Activated T-helper 1 cell treated with anti-CD3 and anti-CD28 coated beads, Interleukin-12 subunit alpha, Interleukin-12 subunit beta, Interleukin-2, Interleukin-4 antibody, amounts not matched to agents 30 ng/mL and 10 ng/mL and 1 ng/mL, durations not matched to agents 14 hours and 24 hours and 36 hours (primary cell): Measurements from ENCODE around the gene POLDIP2. TPM values are rescaled to one million over a fixed set of nuclear protein-coding genes. Genes with fewer than 3 reads are reported as not detected.

Experiments used
- DNase-seq: peaks from one replicate; pipeline ENCODE4 v3.0.0; 2021; ENCODE audit warnings: low spot score
- H3K27ac Mint-ChIP-seq: one replicate; pipeline ENCODE4 v1.8.0; 2021; ENCODE audit warnings: mild to moderate bottlenecking, mixed read lengths
- H3K27me3 Mint-ChIP-seq: one replicate; pipeline ENCODE4 v1.8.0; 2022; ENCODE audit warnings: mild to moderate bottlenecking, moderate library complexity, mixed read lengths; ENCODE audit not compliant: insufficient read depth
- H3K36me3 Mint-ChIP-seq: one replicate; pipeline ENCODE4 v1.8.0; 2021; ENCODE audit warnings: low read depth, mixed read lengths
- H3K4me1 Mint-ChIP-seq: one replicate; pipeline ENCODE4 v1.8.0; 2021; ENCODE audit warnings: low read depth, mixed read lengths
- H3K4me3 Mint-ChIP-seq: one replicate; pipeline ENCODE4 v1.8.0; 2021; ENCODE audit warnings: mild to moderate bottlenecking, moderate library complexity, mixed read lengths
- H3K9me3 Mint-ChIP-seq: one replicate; pipeline ENCODE4 v1.8.0; 2021; ENCODE audit warnings: mixed read lengths
- intact Hi-C: fragments of 100-400 bp; cut with micrococcal nuclease; formaldehyde crosslinking; loops from one replicate; pipeline ENCODE4 v1.15.1; 2024
- total RNA-seq: library from RNA; stranded (reverse); gene quantifications from 2 replicates; pipeline ENCODE4 v1.2.3, GENCODE V29; 2022

Gene POLDIP2
- 110 and 114 TPM in 2 replicates for total RNA-seq

GRCh38 chr17:28357061-28357900 lies at the start of gene POLDIP2:
TSS of gene POLDIP2 (minus strand) at chr17:28357527. CDS start at chr17:28357448, 79 bp downstream.
- H3K4me1 Mint-ChIP-seq = peaks cover 32% of the 10 kb centered on the region
- H3K27me3 Mint-ChIP-seq = no peaks in the 10 kb centered on the region
- H3K9me3 Mint-ChIP-seq = no peaks in the 10 kb centered on the region
- intact Hi-C loops = loop anchor here (1.0 to 2.0 kb wide), 6 partner anchors 14 to 464 kb away; partner anchors contain the start of genes IFT20, LYRM9, SARM1 and TMEM97
- DNase-seq = peak; percentile 97
- peak within 1 kb of the TSS; percentile 92 for H3K27ac Mint-ChIP-seq
- H3K36me3 Mint-ChIP-seq = peaks cover 56% of the 10 kb centered on the region
- peak within 1 kb of the TSS; percentile 95 for H3K4me3 Mint-ChIP-seq

GRCh38 chr17:28406473-28406814 lies 49.1 kb upstream of the POLDIP2 start:
- intact Hi-C loops = loop anchor here (5.0 kb wide), 2 partner anchors 34 to 69 kb away; partner anchors contain the start of genes IFT20, SARM1, TNFAIP1 and VTN
- Mint-ChIP-seq H3K9me3 (no peaks in the 10 kb centered on the region), H3K36me3 (no peaks in the 10 kb centered on the region), H3K27me3 (peaks cover 14% of the 10 kb centered on the region), H3K4me3 (peak overlapping the region; percentile 80), H3K4me1 (peaks cover 9% of the 10 kb centered on the region), H3K27ac (peak overlapping the region; percentile 44)
- no peak for DNase-seq

GRCh38 chr17:28405632-28406472 lies 48.5 kb upstream of the POLDIP2 start, which contains the start of gene SLC46A1:
TSS of gene SLC46A1 (minus strand) at chr17:28406212. CDS start at chr17:28406114, 98 bp downstream.
- intact Hi-C loops = loop anchor here (5.0 kb wide), 2 partner anchors 34 to 69 kb away; partner anchors contain the start of genes IFT20, SARM1, TNFAIP1 and VTN
- peak; percentile 12 for DNase-seq
- H3K27me3 Mint-ChIP-seq = peaks cover 11% of the 10 kb centered on the region
- H3K4me1 Mint-ChIP-seq = peaks cover 9% of the 10 kb centered on the region
- H3K4me3 Mint-ChIP-seq = peak within 1 kb of the TSS; percentile 80
- peak within 1 kb of the TSS; percentile 44 for H3K27ac Mint-ChIP-seq
- no peaks in the 10 kb centered on the region for H3K36me3 Mint-ChIP-seq
- H3K9me3 Mint-ChIP-seq = no peaks in the 10 kb centered on the region

GRCh38 chr17:28404812-28405570 lies 47.7 kb upstream of the POLDIP2 start:
- intact Hi-C loops = loop anchor here (5.0 kb wide), 2 partner anchors 33 to 68 kb away; partner anchors contain the start of genes IFT20, SARM1, TNFAIP1 and VTN
- Mint-ChIP-seq H3K4me3 (peak overlapping the region; percentile 79), H3K9me3 (no peaks in the 10 kb centered on the region), H3K36me3 (no peaks in the 10 kb centered on the region), H3K4me1 (peaks cover 9% of the 10 kb centered on the region), H3K27me3 (peaks cover 4% of the 10 kb centered on the region), H3K27ac (no peak overlapping the region)
- no peak for DNase-seq

GRCh38 chr17:28404461-28404811 lies 47.1 kb upstream of the POLDIP2 start:
- H3K4me1 Mint-ChIP-seq = peaks cover 9% of the 10 kb centered on the region
- intact Hi-C loops = no loop called here
- H3K9me3 Mint-ChIP-seq = no peaks in the 10 kb centered on the region
- no peak for DNase-seq
- peaks cover 4% of the 10 kb centered on the region for H3K27me3 Mint-ChIP-seq
- no peak overlapping the region for H3K4me3 Mint-ChIP-seq
- no peak overlapping the region for H3K27ac Mint-ChIP-seq
- no peaks in the 10 kb centered on the region for H3K36me3 Mint-ChIP-seq

- no peak for DNase-seq
- Mint-ChIP-seq H3K4me1 (peaks cover 9% of the 10 kb centered on the region), H3K4me3 (no peak overlapping the region), H3K27me3 (peaks cover 4% of the 10 kb centered on the region), H3K9me3 (no peaks in the 10 kb centered on the region), H3K27ac (no peak overlapping the region), H3K36me3 (no peaks in the 10 kb centered on the region)
- intact Hi-C loops = no loop called here
Measured at GRCh38 chr17:28404007-28404406, 46.7 kb upstream of the POLDIP2 start.

GRCh38 chr17:28402844-28403243 lies 45.5 kb upstream of the POLDIP2 start:
- Mint-ChIP-seq H3K4me1 (peaks cover 9% of the 10 kb centered on the region), H3K9me3 (no peaks in the 10 kb centered on the region), H3K36me3 (peaks cover 3% of the 10 kb centered on the region), H3K27ac (no peak overlapping the region), H3K27me3 (peaks cover 4% of the 10 kb centered on the region), H3K4me3 (no peak overlapping the region)
- intact Hi-C loops = no loop called here
- no peak for DNase-seq

GRCh38 chr17:28402224-28402630 lies 44.9 kb upstream of the POLDIP2 start:
- Mint-ChIP-seq H3K27me3 (peaks cover 4% of the 10 kb centered on the region), H3K9me3 (no peaks in the 10 kb centered on the region), H3K4me3 (no peak overlapping the region), H3K36me3 (peaks cover 3% of the 10 kb centered on the region), H3K27ac (no peak overlapping the region), H3K4me1 (peaks cover 9% of the 10 kb centered on the region)
- intact Hi-C loops = no loop called here
- DNase-seq = no peak

GRCh38 chr17:28399808-28400207 lies 42.5 kb upstream of the POLDIP2 start:
- Mint-ChIP-seq H3K4me3 (no peak overlapping the region), H3K4me1 (peaks cover 5% of the 10 kb centered on the region), H3K9me3 (no peaks in the 10 kb centered on the region), H3K27ac (no peak overlapping the region), H3K36me3 (peaks cover 7% of the 10 kb centered on the region), H3K27me3 (peaks cover 3% of the 10 kb centered on the region)
- intact Hi-C loops = no loop called here
- no peak for DNase-seq

GRCh38 chr17:28398280-28398981 lies 41.1 kb upstream of the POLDIP2 start:
- Mint-ChIP-seq H3K36me3 (peaks cover 14% of the 10 kb centered on the region), H3K9me3 (no peaks in the 10 kb centered on the region), H3K4me1 (peaks cover 5% of the 10 kb centered on the region), H3K4me3 (no peak overlapping the region), H3K27me3 (no peaks in the 10 kb centered on the region), H3K27ac (no peak overlapping the region)
- no peak for DNase-seq
- intact Hi-C loops = no loop called here

GRCh38 chr17:28397687-28398279 lies 40.5 kb upstream of the POLDIP2 start:
- H3K4me3 Mint-ChIP-seq = no peak overlapping the region
- no peak for DNase-seq
- intact Hi-C loops = no loop called here
- H3K36me3 Mint-ChIP-seq = peaks cover 17% of the 10 kb centered on the region
- peaks cover 5% of the 10 kb centered on the region for H3K4me1 Mint-ChIP-seq
- H3K9me3 Mint-ChIP-seq = no peaks in the 10 kb centered on the region
- no peaks in the 10 kb centered on the region for H3K27me3 Mint-ChIP-seq
- no peak overlapping the region for H3K27ac Mint-ChIP-seq
